SU-DHL-6 (cell line): Measurements from ENCODE around the gene PTPRH.

Source experiments
- CTCF ChIP-seq: fragments of 200-600 bp; sonication (generic); IDR thresholded peaks from one replicate; pipeline ENCODE4 v1.5.1; 2017; ENCODE audit warnings: antibody characterized with exemption, mild to moderate bottlenecking, low read length, moderate library complexity; ENCODE audit not compliant: insufficient read depth, poor library complexity, severe bottlenecking
- EZH2phosphoT487 ChIP-seq: fragments of 200-600 bp; sonication (generic), shearing (Covaris generic); conservative IDR thresholded peaks from 2 replicates; pipeline ENCODE4 v1.6.1; 2018; ENCODE audit warnings: mild to moderate bottlenecking, antibody characterized with exemption, low read length, moderate library complexity, mixed read lengths

- TF ChIP-seq EZH2phosphoT487 (no peak), CTCF (no peak)
Measured at GRCh38 chr19:55239004-55239403, 29.7 kb upstream of the PTPRH start.
